HG02588 (cell line): ENCODE data around the gene KIF7.
"Not testable (repeated sequence)": the region's sequence is repeated elsewhere in the genome, so short reads cannot be mapped to it uniquely, and the experiment has no call there.

ENCODE experiments used
- ATAC-seq: cut with Tn5 transposase; IDR thresholded peaks from one replicate; pipeline ENCODE4 v1.9.1; 2021; ENCODE audit warnings: mild to moderate bottlenecking, moderate library complexity; ENCODE audit not compliant: unreplicated experiment

KIF7 gene

DNA sequence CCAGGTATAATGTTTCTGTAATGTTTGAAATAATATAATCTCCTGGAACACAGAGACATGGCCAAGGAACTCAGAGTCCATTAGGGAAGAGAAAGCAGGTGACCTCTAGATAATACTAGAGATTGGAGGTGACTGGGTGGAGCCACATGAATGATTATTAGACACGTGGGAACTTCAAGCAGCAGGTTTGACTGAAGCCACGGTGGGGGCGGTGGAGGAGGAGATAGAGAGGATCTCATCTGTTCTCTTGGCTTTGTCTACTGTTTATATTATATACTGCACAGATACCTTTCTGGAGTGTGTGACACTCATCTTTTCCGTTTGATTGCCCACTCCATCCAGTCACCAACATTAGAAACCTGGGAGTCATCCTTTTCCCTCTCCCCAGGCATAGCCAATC, 33.7 kb downstream of the KIF7 start:
- ATAC-seq, result no peak

DNA sequence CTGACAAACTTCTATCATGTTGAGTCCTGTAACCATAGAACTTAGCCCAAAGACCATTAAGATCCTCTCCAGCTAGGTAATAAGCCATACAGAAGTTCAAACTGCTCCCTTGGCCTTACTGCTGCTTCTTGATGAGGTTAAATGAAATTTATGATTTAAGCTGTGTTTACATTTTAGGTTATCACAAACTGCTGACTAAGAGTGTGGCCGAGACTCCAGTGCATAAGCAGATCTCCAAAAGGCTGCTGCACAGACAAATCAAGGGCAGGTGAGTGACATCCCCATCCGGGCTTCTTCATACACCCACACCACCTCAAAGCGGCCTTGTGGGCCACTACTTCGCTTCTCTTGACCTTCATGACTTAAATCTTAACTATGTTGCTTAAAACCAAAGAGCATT, 39.0 kb downstream of the KIF7 start:
- ATAC-seq, result no peak

DNA sequence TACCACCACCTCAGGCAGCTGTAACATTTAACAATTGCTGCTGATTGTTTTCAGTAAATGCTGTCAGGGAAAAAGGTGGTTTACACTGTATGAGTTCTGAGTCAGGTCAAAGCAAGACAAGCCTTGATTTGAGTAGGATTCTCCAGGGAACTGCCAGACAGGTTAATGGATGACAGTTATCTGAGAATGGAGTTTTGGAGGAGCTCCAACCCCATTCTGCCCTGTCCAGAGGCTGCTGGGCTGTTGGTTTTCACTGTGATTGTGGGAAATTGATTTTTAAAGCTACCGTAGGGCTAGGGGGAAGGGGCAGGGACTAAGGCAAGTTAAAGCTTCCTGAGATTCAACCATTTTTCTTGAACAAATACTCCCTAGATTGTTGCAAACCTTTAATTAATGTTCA, 40.1 kb downstream of the KIF7 start:
- ATAC-seq, result no peak

DNA sequence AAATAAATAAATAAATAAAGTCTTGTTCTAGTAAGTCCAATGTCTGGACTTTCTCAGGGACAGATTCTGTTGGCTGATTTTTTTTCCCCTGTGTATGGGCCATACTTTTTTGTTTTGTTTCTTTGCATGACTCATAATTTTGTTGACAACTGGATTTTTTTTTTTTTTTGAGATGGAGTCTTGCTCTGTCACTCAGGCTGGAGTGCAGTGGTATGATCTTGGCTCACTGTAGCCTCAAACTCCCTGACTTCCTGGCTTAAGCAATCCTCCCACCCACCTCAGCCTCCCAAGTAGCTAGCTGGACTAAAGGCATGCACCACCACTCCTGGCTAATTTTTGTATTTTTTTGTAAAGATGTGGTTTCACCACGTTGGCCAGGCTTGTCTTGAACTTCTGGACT, 41.1 kb downstream of the KIF7 start:
- no peak for ATAC-seq

DNA sequence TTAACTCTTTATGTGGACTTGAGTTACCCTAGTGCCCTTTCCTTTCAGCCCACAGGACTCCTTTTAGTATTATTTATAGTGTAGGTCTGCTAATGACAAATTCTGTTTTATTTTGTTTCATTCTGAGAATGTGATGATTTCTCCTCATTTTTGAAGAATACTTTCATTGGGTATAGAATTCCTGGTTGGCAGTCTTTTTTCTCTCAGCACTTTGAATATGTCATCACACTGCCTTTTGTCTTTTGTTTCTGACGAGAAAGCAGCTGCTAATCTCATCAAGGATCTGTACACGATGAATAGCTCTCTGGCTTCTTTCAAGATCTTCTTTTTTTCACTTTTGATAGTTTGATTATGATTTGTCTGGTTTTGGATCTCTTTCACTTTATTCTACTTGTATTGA, 42.2 kb downstream of the KIF7 start:
- ATAC-seq, result no peak

DNA sequence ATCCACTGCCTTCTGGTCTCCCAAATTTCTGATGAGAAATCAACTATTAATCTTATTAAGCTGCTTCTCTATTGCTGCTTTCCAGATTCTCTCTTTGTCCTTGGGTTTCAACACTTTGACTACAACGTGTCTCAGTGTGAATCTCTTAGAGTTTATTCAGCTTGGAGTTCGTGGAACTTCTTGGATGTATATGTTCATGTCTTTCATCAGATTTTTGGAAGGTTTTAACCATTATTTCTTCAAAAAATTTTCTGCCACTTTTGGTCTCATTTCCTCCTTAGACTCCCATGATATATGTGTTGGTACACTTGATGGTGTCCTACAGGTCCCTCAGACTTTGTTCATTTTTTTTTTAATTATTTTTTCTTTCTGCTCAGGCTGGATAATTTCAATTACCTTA, 44.0 kb downstream of the KIF7 start:
- no peak for ATAC-seq

DNA sequence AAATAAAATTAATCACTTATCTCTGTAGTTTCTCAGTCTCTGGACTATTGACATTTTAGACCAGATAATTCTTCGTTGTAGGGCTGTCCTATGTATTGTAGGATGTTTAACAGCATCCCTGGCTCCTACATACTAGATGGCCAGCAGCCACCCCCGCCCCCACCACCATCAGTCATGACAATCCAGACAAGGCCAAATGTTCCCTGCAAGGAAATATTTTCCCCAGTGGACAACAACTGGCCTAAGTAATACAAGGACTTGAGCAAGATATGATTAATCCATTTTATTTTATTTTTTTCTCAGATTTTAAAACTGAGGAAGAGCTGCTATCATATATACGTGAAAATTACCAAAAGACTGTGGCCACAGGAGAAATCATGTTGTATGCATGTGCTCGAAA, 56.2 kb downstream of the KIF7 start:
- ATAC-seq, result no peak

DNA sequence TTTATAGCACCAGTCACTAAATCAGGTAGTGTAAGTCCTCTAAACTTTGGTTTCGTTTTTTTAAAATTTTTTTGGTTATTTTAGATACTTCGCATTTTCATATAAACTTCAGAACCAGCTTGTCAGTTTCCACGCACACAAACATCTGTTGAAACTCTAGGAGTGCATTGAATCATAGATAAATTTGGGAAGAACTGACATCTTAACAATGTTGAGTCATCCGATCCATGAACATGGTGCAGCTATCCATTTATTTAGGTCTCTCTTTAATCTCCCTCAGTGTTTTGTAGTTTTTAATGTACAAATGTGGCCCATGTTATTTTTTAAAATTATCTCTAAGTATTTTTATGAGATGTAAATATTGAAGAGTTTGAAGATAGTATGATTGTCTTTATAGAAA, 62.2 kb downstream of the KIF7 start:
- no peak for ATAC-seq

DNA sequence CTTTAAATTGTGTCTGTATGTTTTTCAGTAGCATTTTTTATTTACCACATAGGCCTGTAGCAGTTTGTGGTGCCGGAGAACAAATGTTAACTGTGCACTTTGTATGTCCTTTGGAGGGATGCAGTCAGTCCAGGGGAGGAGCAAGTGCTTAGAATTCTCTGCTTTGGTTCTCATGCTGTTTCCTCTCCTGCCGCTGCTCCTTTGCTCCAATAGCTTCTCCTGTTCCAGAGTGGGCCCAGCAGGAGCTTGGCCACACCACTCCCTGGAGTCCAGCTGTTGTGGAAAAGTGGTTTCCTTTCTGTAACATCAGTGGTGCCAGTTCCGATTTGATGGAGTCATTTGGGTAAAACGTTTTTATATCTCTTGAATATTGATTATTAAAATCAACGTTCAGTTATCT, 63.4 kb downstream of the KIF7 start:
- ATAC-seq, result no peak

DNA sequence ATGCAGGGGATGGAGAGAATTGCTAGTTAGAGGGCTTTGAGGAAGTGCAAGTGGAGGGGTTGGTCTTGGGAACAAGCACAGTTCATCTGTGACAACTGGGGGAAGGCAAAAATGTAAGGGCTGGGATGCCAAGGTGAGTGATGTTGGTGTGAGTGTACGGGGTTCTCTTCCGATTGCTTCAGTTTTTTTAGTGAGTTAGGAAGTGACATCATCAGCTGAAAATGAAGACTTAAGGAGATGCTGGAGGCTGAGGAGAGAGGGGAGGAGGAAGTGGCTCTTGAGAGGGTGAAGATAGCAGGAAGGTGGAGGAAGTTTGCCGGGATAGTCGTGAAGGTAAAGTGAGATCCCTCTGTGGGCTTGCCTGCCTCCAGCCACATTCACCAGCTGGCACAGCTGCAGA, 67.3 kb downstream of the KIF7 start:
- no peak for ATAC-seq

DNA sequence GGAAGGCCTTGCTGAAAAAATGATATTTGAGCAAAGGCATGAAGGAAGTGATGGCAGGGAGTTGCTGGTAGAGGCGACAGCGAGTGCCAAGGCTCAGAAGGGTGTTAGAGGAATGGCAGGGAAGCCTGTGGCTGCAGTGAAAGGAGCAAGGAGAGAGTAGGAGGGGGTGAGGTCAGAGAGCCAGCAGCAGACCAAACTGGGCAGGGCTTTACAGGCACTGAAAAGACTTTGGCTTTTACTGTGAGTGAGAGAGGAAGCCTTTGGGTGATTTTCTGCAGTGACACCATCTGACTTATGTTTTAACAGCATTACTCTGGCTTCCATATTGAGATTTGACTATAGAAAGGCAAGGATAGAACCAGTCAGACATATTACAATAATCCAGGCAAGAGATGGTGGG, 68.6 kb downstream of the KIF7 start:
- no peak for ATAC-seq

DNA sequence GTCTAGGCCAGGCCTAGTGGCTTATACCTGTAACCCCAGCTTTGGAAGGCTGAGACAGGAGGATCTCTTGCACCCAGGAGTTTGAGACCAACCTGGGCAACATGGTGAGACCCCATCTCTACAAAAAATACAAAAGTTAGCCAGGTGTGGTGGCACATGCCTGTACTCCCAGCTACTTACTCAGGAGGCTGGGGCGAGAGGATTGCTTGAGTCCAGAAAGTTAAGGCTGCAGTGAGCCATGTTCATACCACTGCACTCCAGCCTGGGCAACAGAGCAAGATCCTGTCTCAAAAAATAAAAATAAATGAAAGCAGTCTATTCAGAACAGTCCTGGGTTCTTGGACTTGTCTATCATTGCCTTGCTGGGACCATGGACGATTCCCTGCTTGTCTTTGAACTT, 74.5 kb downstream of the KIF7 start:
- ATAC-seq, result not testable (repeated sequence)

DNA sequence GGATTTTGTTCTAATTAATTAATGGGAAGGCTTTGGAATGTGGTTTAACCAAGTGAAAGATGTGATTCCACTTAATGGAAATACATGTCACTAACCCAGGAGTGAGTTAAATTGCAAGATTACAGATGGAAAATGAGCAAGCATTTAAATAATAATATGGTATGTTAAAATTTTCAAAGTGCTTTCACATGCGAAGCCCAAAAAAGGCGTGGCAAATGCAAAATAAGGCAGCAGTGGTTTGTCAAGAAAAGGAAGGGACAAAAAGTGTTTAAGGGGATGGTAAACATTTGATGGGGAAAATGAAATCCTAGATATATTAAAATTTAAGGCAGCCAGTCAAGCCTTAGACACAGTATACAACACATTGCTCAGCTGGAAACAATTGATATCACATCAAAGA, 77.1 kb downstream of the KIF7 start:
- ATAC-seq, result no peak
